OCI-LY1 (cell line): ENCODE data around the gene PPP1R2C.

Experiments
- H2AFZ ChIP-seq: fragments of 200-600 bp; sonication (generic), shearing (Covaris generic); 2 replicates; pipeline ENCODE4 v1.6.0; 2014; ENCODE audit warnings: antibody characterized with exemption, mild to moderate bottlenecking, low read length
- H3F3A ChIP-seq: fragments of 200-600 bp; sonication (generic), shearing (Covaris generic); 2 replicates; pipeline ENCODE4 v1.6.0; 2014; ENCODE audit warnings: mild to moderate bottlenecking, antibody characterized with exemption, low read length, moderate library complexity; ENCODE audit not compliant: insufficient read depth
- H3K27ac ChIP-seq: fragments of 200-600 bp; sonication (generic); 2 replicates; pipeline ENCODE4 v1.5.1; 2014; ENCODE audit warnings: low read length, mixed run types, mild to moderate bottlenecking, low read depth; ENCODE audit not compliant: poor library complexity, severe bottlenecking
- H3K27me3 ChIP-seq: fragments of 200-600 bp; sonication (generic); 2 replicates; pipeline ENCODE4 v1.6.0; 2014; ENCODE audit warnings: antibody characterized with exemption, mild to moderate bottlenecking, low read length, moderate library complexity; ENCODE audit not compliant: insufficient read depth
- H3K36me3 ChIP-seq: fragments of 200-600 bp; sonication (generic); 2 replicates; pipeline ENCODE4 v1.6.1; 2014; ENCODE audit warnings: mild to moderate bottlenecking, antibody characterized with exemption, low read length, moderate library complexity, mixed read lengths; ENCODE audit not compliant: insufficient read depth
- H3K4me1 ChIP-seq: fragments of 200-600 bp; sonication (generic); 2 replicates; pipeline ENCODE4 v1.5.1; 2014; ENCODE audit warnings: mild to moderate bottlenecking, low read length, moderate library complexity; ENCODE audit not compliant: insufficient read depth, severe bottlenecking
- H3K4me2 ChIP-seq: fragments of 200-600 bp; sonication (generic), shearing (Covaris generic); 2 replicates; pipeline ENCODE4 v1.6.1; 2014; ENCODE audit warnings: low read length
- H3K4me3 ChIP-seq: fragments of 200-600 bp; sonication (generic); 2 replicates; pipeline ENCODE4 v1.5.1; 2014; ENCODE audit warnings: low read length, low read depth, mild to moderate bottlenecking, mixed read lengths; ENCODE audit not compliant: poor library complexity, severe bottlenecking
- H3K79me2 ChIP-seq: fragments of 200-600 bp; shearing (Covaris generic); 2 replicates; pipeline ENCODE4 v1.6.1; 2016; ENCODE audit warnings: mixed run types, low read length, mixed read lengths; ENCODE audit not compliant: insufficient read depth
- H3K9ac ChIP-seq: fragments of 200-600 bp; sonication (generic), shearing (Covaris generic); 2 replicates; pipeline ENCODE4 v1.6.1; 2014; ENCODE audit warnings: mild to moderate bottlenecking, low read length, mixed read lengths
- H3K9me2 ChIP-seq: fragments of 200-600 bp; sonication (generic), shearing (Covaris generic); 2 replicates; pipeline ENCODE4 v1.6.1; 2014; ENCODE audit warnings: low read depth, mild to moderate bottlenecking, low read length, mixed read lengths
- H3K9me3 ChIP-seq: fragments of 200-600 bp; shearing (Covaris generic); 2 replicates; pipeline ENCODE4 v1.6.1; 2014; ENCODE audit warnings: low read length, mixed read lengths
- H4K20me1 ChIP-seq: fragments of 200-600 bp; sonication (generic), shearing (Covaris generic); 2 replicates; pipeline ENCODE4 v1.6.0; 2016; ENCODE audit warnings: mild to moderate bottlenecking, low read length; ENCODE audit not compliant: insufficient read depth
- EZH2 ChIP-seq: fragments of 200-600 bp; sonication (generic), shearing (Covaris generic); IDR thresholded peaks from 2 replicates; pipeline ENCODE4 v1.8.0; 2017; ENCODE audit warnings: borderline replicate concordance, mixed run types, mild to moderate bottlenecking, antibody characterized with exemption, low read length, moderate library complexity, mixed read lengths
- TF ChIP-seq, protein P1 (sequence below): fragments of 200-600 bp; sonication (generic), shearing (Covaris generic); IDR thresholded peaks from 2 replicates; pipeline ENCODE4 v1.5.1; 2017; ENCODE audit warnings: mild to moderate bottlenecking, antibody characterized with exemption, low read length, moderate library complexity, mixed read lengths

The PPP1R2C gene

DNA sequence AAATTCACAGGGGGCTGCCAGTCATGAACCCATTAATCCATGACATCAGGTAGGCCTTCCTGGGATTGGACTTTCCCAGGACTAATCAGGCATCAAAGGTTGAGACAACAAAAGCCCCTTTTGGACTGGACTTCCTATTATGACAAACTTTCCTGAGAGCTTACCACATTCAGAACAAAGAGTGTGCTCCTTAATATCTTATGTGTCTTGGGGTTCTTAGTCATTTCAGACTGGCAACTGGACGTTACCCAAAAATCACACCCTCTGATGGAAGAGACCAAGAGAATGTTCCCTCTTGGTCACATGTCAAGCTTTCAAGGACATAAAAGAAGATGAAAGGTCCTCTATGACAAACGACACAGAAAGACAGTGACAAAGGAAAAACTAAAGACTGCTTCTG, 31.6 kb upstream of the PPP1R2C start:
- no peaks in the 10 kb centered on the region for H4K20me1 ChIP-seq
- peaks cover 14% of the 10 kb centered on the region for H3K4me1 ChIP-seq
- H3K27ac ChIP-seq: no peak overlapping the region
- no peak overlapping the region for H3K9ac ChIP-seq
- H3K79me2 ChIP-seq: no peaks in the 10 kb centered on the region
- no peak overlapping the region for H3K4me2 ChIP-seq
- TF ChIP-seq, protein P1, sequence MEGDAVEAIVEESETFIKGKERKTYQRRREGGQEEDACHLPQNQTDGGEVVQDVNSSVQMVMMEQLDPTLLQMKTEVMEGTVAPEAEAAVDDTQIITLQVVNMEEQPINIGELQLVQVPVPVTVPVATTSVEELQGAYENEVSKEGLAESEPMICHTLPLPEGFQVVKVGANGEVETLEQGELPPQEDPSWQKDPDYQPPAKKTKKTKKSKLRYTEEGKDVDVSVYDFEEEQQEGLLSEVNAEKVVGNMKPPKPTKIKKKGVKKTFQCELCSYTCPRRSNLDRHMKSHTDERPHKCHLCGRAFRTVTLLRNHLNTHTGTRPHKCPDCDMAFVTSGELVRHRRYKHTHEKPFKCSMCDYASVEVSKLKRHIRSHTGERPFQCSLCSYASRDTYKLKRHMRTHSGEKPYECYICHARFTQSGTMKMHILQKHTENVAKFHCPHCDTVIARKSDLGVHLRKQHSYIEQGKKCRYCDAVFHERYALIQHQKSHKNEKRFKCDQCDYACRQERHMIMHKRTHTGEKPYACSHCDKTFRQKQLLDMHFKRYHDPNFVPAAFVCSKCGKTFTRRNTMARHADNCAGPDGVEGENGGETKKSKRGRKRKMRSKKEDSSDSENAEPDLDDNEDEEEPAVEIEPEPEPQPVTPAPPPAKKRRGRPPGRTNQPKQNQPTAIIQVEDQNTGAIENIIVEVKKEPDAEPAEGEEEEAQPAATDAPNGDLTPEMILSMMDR: no peak
- no peak for TF ChIP-seq EZH2
- H3K9me2 ChIP-seq: no peaks in the 10 kb centered on the region
- no peaks in the 10 kb centered on the region for H3K9me3 ChIP-seq
- H3K36me3 ChIP-seq: no peaks in the 10 kb centered on the region
- H3F3A ChIP-seq: no peaks in the 10 kb centered on the region
- H3K27me3 ChIP-seq: no peaks in the 10 kb centered on the region
- H2AFZ ChIP-seq: no peak overlapping the region
- H3K4me3 ChIP-seq: no peak overlapping the region

DNA sequence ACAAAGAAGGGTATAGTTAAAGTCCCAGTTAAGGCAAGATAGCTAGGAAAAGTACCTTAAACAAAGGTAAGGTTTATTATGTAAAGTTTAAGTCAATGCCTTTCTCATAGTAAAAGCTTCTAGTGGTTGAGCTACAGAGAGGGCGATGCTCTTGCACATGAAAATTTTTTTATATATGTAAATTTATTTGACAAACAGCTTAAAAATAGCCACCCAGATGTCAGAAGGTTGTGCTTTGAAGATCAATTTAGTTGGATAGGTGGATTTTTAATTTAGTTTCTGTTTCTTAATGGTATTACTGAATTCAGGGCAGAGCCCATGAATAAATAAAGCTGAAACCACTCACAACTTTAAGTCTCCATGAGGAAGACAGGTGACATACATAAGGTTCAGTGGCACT, 29.4 kb upstream of the PPP1R2C start:
- Histone ChIP-seq H3K4me3 (no peak overlapping the region), H3K9ac (no peak overlapping the region), H3K79me2 (no peaks in the 10 kb centered on the region), H3K9me3 (no peaks in the 10 kb centered on the region), H3K27ac (no peak overlapping the region), H4K20me1 (no peaks in the 10 kb centered on the region), H3K27me3 (no peaks in the 10 kb centered on the region), H3K4me2 (no peak overlapping the region), H3K4me1 (peaks cover 17% of the 10 kb centered on the region), H3K9me2 (no peaks in the 10 kb centered on the region), H2AFZ (no peak overlapping the region), H3F3A (no peaks in the 10 kb centered on the region), H3K36me3 (no peaks in the 10 kb centered on the region)
- no peak for TF ChIP-seq EZH2
- TF ChIP-seq, protein P1: no peak

DNA sequence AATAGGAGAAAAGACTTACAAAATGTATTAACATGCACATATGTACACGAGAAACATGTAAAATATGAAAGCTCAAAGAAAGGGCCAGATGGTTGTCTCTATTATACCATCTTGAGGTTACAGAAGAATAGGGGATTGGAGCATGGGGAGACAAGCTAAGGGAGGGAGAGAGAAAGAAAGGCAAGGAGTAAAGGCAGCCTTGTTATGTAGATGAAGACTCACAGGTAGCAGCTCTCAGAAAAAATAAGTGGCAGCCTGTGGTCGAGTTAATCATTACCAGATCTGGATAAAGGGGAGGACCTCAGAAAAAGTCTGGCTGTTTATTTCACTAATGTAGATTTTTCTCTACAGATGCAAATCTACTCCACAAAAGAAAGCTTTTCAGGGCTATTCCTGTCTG, 26.6 kb upstream of the PPP1R2C start:
- Histone ChIP-seq H3K36me3 (no peaks in the 10 kb centered on the region), H3K27ac (no peak overlapping the region), H3K4me1 (peaks cover 17% of the 10 kb centered on the region), H3K4me2 (no peak overlapping the region), H3K4me3 (no peak overlapping the region), H3F3A (no peaks in the 10 kb centered on the region), H3K79me2 (no peaks in the 10 kb centered on the region), H4K20me1 (no peaks in the 10 kb centered on the region), H3K27me3 (no peaks in the 10 kb centered on the region), H3K9me3 (no peaks in the 10 kb centered on the region), H3K9ac (no peak overlapping the region), H2AFZ (no peak overlapping the region), H3K9me2 (no peaks in the 10 kb centered on the region)
- TF ChIP-seq, protein P1: no peak
- TF ChIP-seq EZH2: no peak
